DND-41 (cell line): ENCODE data around the gene LILRB3.
"Not testable (repeated sequence)": the region's sequence is repeated elsewhere in the genome, so short reads cannot be mapped to it uniquely, and the experiment has no call there.

Experiments
- ATAC-seq: fragments of 200-7000 bp; cut with Tn5 transposase; 3 replicates; pipeline ENCODE4 v1.9.1; 2021; ENCODE audit warnings: low read depth; ENCODE audit not compliant: insufficient read depth
- DNase-seq: peaks from one replicate; pipeline ENCODE4 v3.0.0-alpha.2; 2020
- H2AFZ ChIP-seq: 2 replicates; pipeline ENCODE4 v1.6.0; 2012; ENCODE audit warnings: low read depth, low read length
- H3K27ac ChIP-seq: 2 replicates; pipeline ENCODE4 v1.5.1; 2012; ENCODE audit warnings: low read length, inconsistent platforms
- H3K27me3 ChIP-seq: fragments of 200-600 bp; sonication (generic); 2 replicates; pipeline ENCODE4 v1.6.0; 2012; ENCODE audit warnings: low read length, mild to moderate bottlenecking, inconsistent platforms; ENCODE audit not compliant: insufficient read depth, poor library complexity
- H3K36me3 ChIP-seq: 2 replicates; pipeline ENCODE4 v1.5.1; 2012; ENCODE audit warnings: low read length, inconsistent platforms; ENCODE audit not compliant: insufficient read depth
- H3K4me1 ChIP-seq: 2 replicates; pipeline ENCODE4 v1.5.1; 2012; ENCODE audit warnings: mild to moderate bottlenecking, low read length; ENCODE audit not compliant: insufficient read depth
- H3K4me2 ChIP-seq: 2 replicates; pipeline ENCODE4 v1.6.0; 2012; ENCODE audit warnings: mild to moderate bottlenecking, moderate library complexity, low read length, inconsistent platforms; ENCODE audit not compliant: insufficient read depth
- H3K4me3 ChIP-seq, 2 experiments: fragments of 200-600 bp in 1 of 2; shearing (Covaris generic) in 1 of 2; 2 replicates each; pipeline ENCODE4 v1.5.1; 2012 to 2016; ENCODE audit warnings: inconsistent platforms in 2 of 2, low read length in 2 of 2, mild to moderate bottlenecking in 2 of 2, low read depth in 1 of 2, moderate library complexity in 1 of 2
- H3K79me2 ChIP-seq: 2 replicates; pipeline ENCODE4 v1.6.0; 2012; ENCODE audit warnings: low read length, inconsistent platforms; ENCODE audit not compliant: insufficient read depth
- H3K9ac ChIP-seq: 2 replicates; pipeline ENCODE4 v1.6.0; 2012; ENCODE audit warnings: low read depth, mild to moderate bottlenecking, inconsistent platforms, low read length, moderate library complexity
- H3K9me3 ChIP-seq: 2 replicates; pipeline ENCODE4 v1.5.1; 2012; ENCODE audit warnings: low read length, moderate library complexity, mild to moderate bottlenecking, inconsistent platforms; ENCODE audit not compliant: insufficient read depth, severe bottlenecking
- H4K20me1 ChIP-seq: 2 replicates; pipeline ENCODE4 v1.6.0; 2012; ENCODE audit warnings: low read length; ENCODE audit not compliant: insufficient read depth
- CTCF ChIP-seq: IDR thresholded peaks from 2 replicates; pipeline ENCODE4 v1.5.1; 2012; ENCODE audit warnings: borderline replicate concordance, low read length, moderate library complexity, mild to moderate bottlenecking; ENCODE audit not compliant: poor library complexity, severe bottlenecking; ENCODE audit errors: extremely low read depth
- EZH2 ChIP-seq: IDR thresholded peaks from 3 replicates; pipeline ENCODE4 v1.6.1; 2012; ENCODE audit warnings: borderline replicate concordance, low read depth, mild to moderate bottlenecking, moderate library complexity, low read length, inconsistent platforms; ENCODE audit not compliant: severe bottlenecking

The LILRB3 gene

DNA sequence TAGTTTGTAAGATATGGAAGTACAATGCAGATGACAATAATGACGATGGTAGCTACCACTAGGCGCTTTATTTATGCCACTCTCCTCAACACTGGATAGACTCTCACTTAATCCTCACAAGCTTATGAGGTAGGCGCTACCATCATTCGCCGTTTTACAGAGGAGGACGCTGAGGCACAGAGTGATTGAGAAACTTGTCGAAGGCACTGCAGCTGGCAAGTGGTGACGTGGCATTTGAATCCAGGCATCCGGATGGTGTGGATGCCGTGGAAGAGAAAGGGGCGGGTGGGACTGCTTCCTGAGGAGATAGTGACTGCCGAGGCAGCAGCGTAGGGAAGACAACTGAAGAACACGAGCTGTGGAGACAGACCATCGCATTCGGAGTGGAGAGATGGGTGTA is 23.4 kb downstream of the LILRB3 start:
- Histone ChIP-seq H3K79me2 (peaks cover 43% of the 10 kb centered on the region), H3K9me3 (no peaks in the 10 kb centered on the region), H3K4me2 (peak overlapping the region; percentile 81), H3K9ac (peak overlapping the region; percentile 72), H4K20me1 (peaks cover 34% of the 10 kb centered on the region), H3K27me3 (no peaks in the 10 kb centered on the region), H3K36me3 (peaks cover 38% of the 10 kb centered on the region), H2AFZ (no peak overlapping the region), H3K27ac (no peak overlapping the region), H3K4me3 (no peak overlapping the region), H3K4me1 (peaks cover 40% of the 10 kb centered on the region)
- no peak for DNase-seq
- TF ChIP-seq EZH2 (no peak), CTCF (no peak)
- no peak for ATAC-seq

DNA sequence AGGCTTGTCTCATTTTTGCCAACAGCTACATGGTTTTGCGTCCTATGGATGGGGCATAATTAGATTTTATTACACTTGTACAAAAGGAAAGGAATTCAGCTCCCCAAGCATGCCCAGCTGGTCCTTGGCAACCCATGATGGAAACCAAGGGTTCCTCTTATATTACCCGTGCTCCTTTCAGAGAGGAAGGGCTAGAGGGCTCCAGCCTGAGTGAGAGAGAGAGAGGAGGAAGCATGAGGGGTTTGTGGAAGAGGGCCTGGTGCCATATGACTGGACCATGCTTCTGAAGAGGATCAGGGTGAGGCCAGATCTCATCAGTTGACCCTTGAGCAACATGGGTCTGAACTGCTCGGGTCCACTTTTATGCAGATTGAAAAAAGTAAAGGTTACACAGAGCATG is 25.7 kb downstream of the LILRB3 start:
- TF ChIP-seq EZH2: no peak
- Histone ChIP-seq H3K4me3 (no peak overlapping the region), H3K27ac (no peak overlapping the region), H3K4me2 (no peak overlapping the region), H3K36me3 (peaks cover 26% of the 10 kb centered on the region), H3K4me1 (peaks cover 30% of the 10 kb centered on the region), H3K9ac (no peak overlapping the region), H3K9me3 (no peaks in the 10 kb centered on the region), H3K79me2 (peaks cover 29% of the 10 kb centered on the region), H3K27me3 (no peaks in the 10 kb centered on the region), H4K20me1 (peaks cover 17% of the 10 kb centered on the region), H2AFZ (no peak overlapping the region)
- no peak for ATAC-seq
- no peak for DNase-seq

- Histone ChIP-seq H3K79me2 (peaks cover 29% of the 10 kb centered on the region), H3K36me3 (peaks cover 20% of the 10 kb centered on the region), H3K9me3 (no peaks in the 10 kb centered on the region), H3K27ac (no peak overlapping the region), H3K27me3 (no peaks in the 10 kb centered on the region), H3K4me1 (peaks cover 30% of the 10 kb centered on the region), H3K4me3 (no peak overlapping the region), H3K4me2 (no peak overlapping the region), H2AFZ (no peak overlapping the region), H3K9ac (no peak overlapping the region), H4K20me1 (peaks cover 17% of the 10 kb centered on the region)
- TF ChIP-seq CTCF (no peak), EZH2 (no peak)
- DNase-seq (no peak), ATAC-seq (no peak)
Measured at GRCh38 chr19:54196536-54196935, 26.3 kb downstream of the LILRB3 start.

DNA sequence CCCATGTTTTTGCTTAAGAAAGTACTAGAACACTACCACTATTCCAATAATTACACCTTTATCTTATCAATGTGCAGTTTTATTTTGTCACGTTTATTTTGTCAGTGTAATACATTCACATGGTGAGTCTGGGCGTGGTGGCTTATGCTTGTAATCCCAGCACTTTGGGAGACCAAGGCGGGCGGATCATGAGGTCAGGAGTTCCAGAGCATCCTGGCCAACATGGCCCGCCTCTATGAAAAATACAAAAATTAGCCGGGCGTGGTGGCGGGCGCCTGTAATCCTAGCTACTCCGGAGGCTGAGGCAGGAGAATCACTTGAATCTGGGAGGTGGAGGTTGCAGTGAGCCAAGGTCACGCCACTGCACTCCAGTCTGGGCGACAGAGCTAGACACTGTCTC is 28.3 kb downstream of the LILRB3 start:
- peaks cover 14% of the 10 kb centered on the region for H4K20me1 ChIP-seq
- peaks cover 17% of the 10 kb centered on the region for H3K79me2 ChIP-seq
- not testable (repeated sequence) for H3K4me3 ChIP-seq, H3K9ac ChIP-seq, DNase-seq, H3K4me2 ChIP-seq, H3K27me3 ChIP-seq, H3K9me3 ChIP-seq, H2AFZ ChIP-seq, ATAC-seq, H3K27ac ChIP-seq
- H3K36me3 ChIP-seq: peaks cover 15% of the 10 kb centered on the region
- H3K4me1 ChIP-seq: peaks cover 21% of the 10 kb centered on the region
